ENCODE data around the gene CCDC158. TPM values are rescaled to one million over a fixed set of nuclear protein-coding genes. Genes with fewer than 3 reads are reported as not detected.

CCDC158 gene
- total RNA-seq, 2 experiments from 2014 or later = not detected

DNA sequence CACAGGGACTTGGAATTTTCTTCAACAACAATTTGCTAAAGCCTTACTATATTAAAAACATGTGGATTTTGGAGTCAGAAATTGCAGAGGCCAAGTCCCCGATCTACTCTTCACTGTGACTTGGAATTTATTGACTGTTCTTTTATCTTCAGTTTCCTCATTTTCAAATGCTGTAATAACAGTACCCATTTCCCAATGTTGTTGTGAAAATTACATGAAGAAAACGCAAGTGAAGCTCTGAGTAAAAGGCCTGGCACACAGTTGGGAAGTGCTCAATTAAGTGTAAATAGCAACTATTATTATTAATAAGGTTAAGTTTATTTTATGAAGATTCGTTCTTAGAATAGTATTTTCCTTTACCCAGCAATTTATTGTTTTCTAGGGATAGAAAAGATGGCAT lies 98.7 kb downstream of the CCDC158 start:
- ChIA-PET POLR2A (no interaction called here), CTCF (ENCODE audit: unreplicated experiment) (no interaction called here)
- no peaks in the 10 kb centered on the region for H3K79me2 ChIP-seq (ENCODE audit: insufficient read depth, low read depth, low read length)
- DNase-seq (ENCODE audit: low spot score) = no peak
- no peaks in the 10 kb centered on the region for H3K36me3 ChIP-seq (ENCODE audit: insufficient read depth, low read length)
- BruUV-seq (replicated peaks) = no TSS peak
- no peaks in the 10 kb centered on the region for H4K20me1 ChIP-seq (ENCODE audit: insufficient read depth, low read length)
- no peak for TF ChIP-seq EZH2phosphoT487 (IDR thresholded peaks at IDR 0.05; ENCODE audit: borderline replicate concordance, low read depth, low read length)
- no peak for TF ChIP-seq CTCF (conservative IDR thresholded peaks at IDR 0.05; ENCODE audit: low read length)
- peaks cover 13% of the 10 kb centered on the region for H3K9me3 ChIP-seq (ENCODE audit: low read length)
- no peaks in the 10 kb centered on the region for H3K4me1 ChIP-seq (ENCODE audit: insufficient read depth, low read length, poor library complexity, severe bottlenecking)
- no peaks in the 10 kb centered on the region for H3K9me2 ChIP-seq (ENCODE audit: insufficient read depth, low read length)
- H3K27ac ChIP-seq (ENCODE audit: low read depth, low read length, poor library complexity, severe bottlenecking) = no peak overlapping the region
- no peak overlapping the region for H3K4me3 ChIP-seq (ENCODE audit: low read depth, low read length, poor library complexity, severe bottlenecking)
- no peak overlapping the region for H3K4me2 ChIP-seq (ENCODE audit: low read length)
- no peak overlapping the region for H2AFZ ChIP-seq (ENCODE audit: low read length)
- intact Hi-C loops (cut with micrococcal nuclease; ENCODE audit: unreplicated experiment) = no loop called here

DNA sequence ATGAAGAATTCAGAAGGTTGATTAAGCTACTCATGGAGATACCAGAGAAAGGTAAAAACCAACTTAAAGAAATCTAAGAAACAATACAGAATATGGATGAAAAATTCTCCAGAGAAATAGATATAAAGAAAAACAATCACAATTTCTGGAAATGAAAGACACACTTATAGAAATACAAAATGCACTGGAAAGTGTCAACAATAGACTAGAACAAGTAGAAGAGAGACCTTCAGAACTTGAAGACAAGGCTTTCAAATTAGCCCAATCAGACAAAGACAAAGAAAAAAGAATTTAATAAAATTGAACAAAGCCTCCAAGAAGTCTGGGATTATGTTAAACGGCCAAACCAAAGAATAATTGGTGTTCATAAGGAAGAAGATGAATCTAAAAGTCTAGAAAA lies 104.8 kb downstream of the CCDC158 start:
- ChIA-PET CTCF (ENCODE audit: unreplicated experiment) (no interaction called here), POLR2A (interaction anchor here (0.6 kb wide), 1 partner anchor 366 kb away, joined by 3 read pairs; no protein-coding TSS in a partner anchor)
- H2AFZ ChIP-seq (ENCODE audit: low read length) = no peak overlapping the region
- no peaks in the 10 kb centered on the region for H4K20me1 ChIP-seq (ENCODE audit: insufficient read depth, low read length)
- H3K36me3 ChIP-seq (ENCODE audit: insufficient read depth, low read length) = no peaks in the 10 kb centered on the region
- intact Hi-C loops (cut with micrococcal nuclease; ENCODE audit: unreplicated experiment) = no loop called here
- H3K27ac ChIP-seq (ENCODE audit: low read depth, low read length, poor library complexity, severe bottlenecking) = no peak overlapping the region
- no peak for DNase-seq (ENCODE audit: low spot score)
- TF ChIP-seq EZH2phosphoT487 (IDR thresholded peaks at IDR 0.05; ENCODE audit: borderline replicate concordance, low read depth, low read length) = no peak
- TF ChIP-seq CTCF (conservative IDR thresholded peaks at IDR 0.05; ENCODE audit: low read length) = no peak
- no peak overlapping the region for H3K4me2 ChIP-seq (ENCODE audit: low read length)
- H3K4me3 ChIP-seq (ENCODE audit: low read depth, low read length, poor library complexity, severe bottlenecking) = no peak overlapping the region
- BruUV-seq (replicated peaks) = no TSS peak
- no peaks in the 10 kb centered on the region for H3K79me2 ChIP-seq (ENCODE audit: insufficient read depth, low read depth, low read length)
- no peaks in the 10 kb centered on the region for H3K9me3 ChIP-seq (ENCODE audit: low read length)
- no peaks in the 10 kb centered on the region for H3K9me2 ChIP-seq (ENCODE audit: insufficient read depth, low read length)
- H3K4me1 ChIP-seq (ENCODE audit: insufficient read depth, low read length, poor library complexity, severe bottlenecking) = no peaks in the 10 kb centered on the region

GRCh38 chr4:76315267-76315918 lies 105.5 kb downstream of the CCDC158 start:
- ChIA-PET CTCF (ENCODE audit: unreplicated experiment) (no interaction called here), POLR2A (no interaction called here)
- Histone ChIP-seq H3K9me2 (ENCODE audit: insufficient read depth, low read length) (no peaks in the 10 kb centered on the region), H2AFZ (ENCODE audit: low read length) (no peak overlapping the region), H3K79me2 (ENCODE audit: insufficient read depth, low read depth, low read length) (no peaks in the 10 kb centered on the region), H3K4me1 (ENCODE audit: insufficient read depth, low read length, poor library complexity, severe bottlenecking) (no peaks in the 10 kb centered on the region), H3K27ac (ENCODE audit: low read depth, low read length, poor library complexity, severe bottlenecking) (no peak overlapping the region), H3K36me3 (ENCODE audit: insufficient read depth, low read length) (no peaks in the 10 kb centered on the region), H3K9me3 (ENCODE audit: low read length) (no peaks in the 10 kb centered on the region), H4K20me1 (ENCODE audit: insufficient read depth, low read length) (no peaks in the 10 kb centered on the region), H3K4me2 (ENCODE audit: low read length) (no peak overlapping the region), H3K4me3 (ENCODE audit: low read depth, low read length, poor library complexity, severe bottlenecking) (no peak overlapping the region)
- intact Hi-C loops (cut with micrococcal nuclease; ENCODE audit: unreplicated experiment) = no loop called here
- no TSS peak for BruUV-seq (replicated peaks)
- no peak for TF ChIP-seq EZH2phosphoT487 (IDR thresholded peaks at IDR 0.05; ENCODE audit: borderline replicate concordance, low read depth, low read length)
- TF ChIP-seq CTCF (conservative IDR thresholded peaks at IDR 0.05; ENCODE audit: low read length) = no peak
- DNase-seq (ENCODE audit: low spot score) = no peak
